ENCODE data around the gene SLC28A3. TPM values are rescaled to one million over a fixed set of nuclear protein-coding genes. Genes with fewer than 3 reads are reported as not detected.

The SLC28A3 gene
- total and polyA plus RNA-seq, 2 experiments from 2014 or later: not detected

DNA sequence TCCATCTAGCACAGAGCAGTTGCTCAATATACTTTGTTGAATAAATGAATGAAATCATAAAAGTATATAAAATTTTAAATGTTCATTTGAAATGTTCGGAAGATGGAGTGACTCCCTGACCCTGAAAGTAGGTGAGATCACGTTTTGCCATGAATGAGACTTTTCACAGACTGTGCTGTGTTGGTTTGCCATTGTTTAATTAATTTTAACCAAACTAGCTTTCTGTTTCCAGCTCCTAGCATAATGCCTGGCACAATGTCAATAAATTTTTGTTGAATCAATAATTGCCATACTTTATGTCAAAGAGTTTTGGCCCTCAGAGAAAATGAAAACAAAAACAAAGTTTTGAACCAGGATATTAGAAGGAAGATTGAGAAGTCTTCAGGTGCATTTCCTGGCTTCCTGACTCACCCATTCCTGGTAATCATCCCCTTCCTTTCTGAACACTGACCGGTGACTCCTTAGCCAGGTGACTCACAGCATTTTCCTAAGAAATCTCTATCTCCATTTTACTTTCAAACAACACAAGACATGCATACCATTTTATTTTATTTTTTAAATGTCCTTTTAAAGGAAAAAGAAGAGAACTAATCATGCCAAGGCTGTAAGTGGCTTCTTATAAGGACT lies 15.1 kb downstream of the SLC28A3 start (continued):
- TF ChIP-seq, protein P1, sequence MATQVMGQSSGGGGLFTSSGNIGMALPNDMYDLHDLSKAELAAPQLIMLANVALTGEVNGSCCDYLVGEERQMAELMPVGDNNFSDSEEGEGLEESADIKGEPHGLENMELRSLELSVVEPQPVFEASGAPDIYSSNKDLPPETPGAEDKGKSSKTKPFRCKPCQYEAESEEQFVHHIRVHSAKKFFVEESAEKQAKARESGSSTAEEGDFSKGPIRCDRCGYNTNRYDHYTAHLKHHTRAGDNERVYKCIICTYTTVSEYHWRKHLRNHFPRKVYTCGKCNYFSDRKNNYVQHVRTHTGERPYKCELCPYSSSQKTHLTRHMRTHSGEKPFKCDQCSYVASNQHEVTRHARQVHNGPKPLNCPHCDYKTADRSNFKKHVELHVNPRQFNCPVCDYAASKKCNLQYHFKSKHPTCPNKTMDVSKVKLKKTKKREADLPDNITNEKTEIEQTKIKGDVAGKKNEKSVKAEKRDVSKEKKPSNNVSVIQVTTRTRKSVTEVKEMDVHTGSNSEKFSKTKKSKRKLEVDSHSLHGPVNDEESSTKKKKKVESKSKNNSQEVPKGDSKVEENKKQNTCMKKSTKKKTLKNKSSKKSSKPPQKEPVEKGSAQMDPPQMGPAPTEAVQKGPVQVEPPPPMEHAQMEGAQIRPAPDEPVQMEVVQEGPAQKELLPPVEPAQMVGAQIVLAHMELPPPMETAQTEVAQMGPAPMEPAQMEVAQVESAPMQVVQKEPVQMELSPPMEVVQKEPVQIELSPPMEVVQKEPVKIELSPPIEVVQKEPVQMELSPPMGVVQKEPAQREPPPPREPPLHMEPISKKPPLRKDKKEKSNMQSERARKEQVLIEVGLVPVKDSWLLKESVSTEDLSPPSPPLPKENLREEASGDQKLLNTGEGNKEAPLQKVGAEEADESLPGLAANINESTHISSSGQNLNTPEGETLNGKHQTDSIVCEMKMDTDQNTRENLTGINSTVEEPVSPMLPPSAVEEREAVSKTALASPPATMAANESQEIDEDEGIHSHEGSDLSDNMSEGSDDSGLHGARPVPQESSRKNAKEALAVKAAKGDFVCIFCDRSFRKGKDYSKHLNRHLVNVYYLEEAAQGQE (IDR thresholded peaks at IDR 0.05; ENCODE audit: unreplicated experiment): no peak
- TF ChIP-seq, protein P2, sequence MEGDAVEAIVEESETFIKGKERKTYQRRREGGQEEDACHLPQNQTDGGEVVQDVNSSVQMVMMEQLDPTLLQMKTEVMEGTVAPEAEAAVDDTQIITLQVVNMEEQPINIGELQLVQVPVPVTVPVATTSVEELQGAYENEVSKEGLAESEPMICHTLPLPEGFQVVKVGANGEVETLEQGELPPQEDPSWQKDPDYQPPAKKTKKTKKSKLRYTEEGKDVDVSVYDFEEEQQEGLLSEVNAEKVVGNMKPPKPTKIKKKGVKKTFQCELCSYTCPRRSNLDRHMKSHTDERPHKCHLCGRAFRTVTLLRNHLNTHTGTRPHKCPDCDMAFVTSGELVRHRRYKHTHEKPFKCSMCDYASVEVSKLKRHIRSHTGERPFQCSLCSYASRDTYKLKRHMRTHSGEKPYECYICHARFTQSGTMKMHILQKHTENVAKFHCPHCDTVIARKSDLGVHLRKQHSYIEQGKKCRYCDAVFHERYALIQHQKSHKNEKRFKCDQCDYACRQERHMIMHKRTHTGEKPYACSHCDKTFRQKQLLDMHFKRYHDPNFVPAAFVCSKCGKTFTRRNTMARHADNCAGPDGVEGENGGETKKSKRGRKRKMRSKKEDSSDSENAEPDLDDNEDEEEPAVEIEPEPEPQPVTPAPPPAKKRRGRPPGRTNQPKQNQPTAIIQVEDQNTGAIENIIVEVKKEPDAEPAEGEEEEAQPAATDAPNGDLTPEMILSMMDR (conservative IDR thresholded peaks at IDR 0.05; ENCODE audit: low read depth in 2 of 2): no peak

GRCh38 chr9:84324811-84325210 lies 15.7 kb downstream of the SLC28A3 start:
- H3K27me3 Mint-ChIP-seq (ENCODE audit: insufficient read depth, low read depth, poor library complexity): peaks cover 2% of the 10 kb centered on the region
- H3F3A ChIP-seq (replicated peaks; ENCODE audit: low read depth): no peaks in the 10 kb centered on the region
- H3K79me2 ChIP-seq (replicated peaks; ENCODE audit: insufficient read depth): no peaks in the 10 kb centered on the region
- H3K4me3 ChIP-seq: no peak overlapping the region
- no peaks in the 10 kb centered on the region for H4K20me1 ChIP-seq (replicated peaks; ENCODE audit: insufficient read depth)
- peaks cover 4% of the 10 kb centered on the region; the same call in 1 of the 2 replicates for H3K36me3 ChIP-seq (ENCODE audit: insufficient read depth)
- H3K27ac ChIP-seq (ENCODE audit: low read depth): no peak overlapping the region
- no peak overlapping the region for H2AFZ ChIP-seq
- no peak overlapping the region for H3K27ac Mint-ChIP-seq
- H3K36me3 Mint-ChIP-seq (ENCODE audit: low read depth): peaks cover 5% of the 10 kb centered on the region; the same call in 2 of the 3 replicates
- no peak overlapping the region for H3K4me2 ChIP-seq
- DNase-seq (ENCODE audit: low spot score) (no peak), ATAC-seq (no peak)
- no peaks in the 10 kb centered on the region for H3K4me1 ChIP-seq (ENCODE audit: insufficient read depth)
- H3K4me3 Mint-ChIP-seq: no peak overlapping the region
- no peaks in the 10 kb centered on the region for H3K27me3 ChIP-seq (ENCODE audit: insufficient read depth)
- 0 out of 2 replicates have a peak, but pooled peaks cover 7% of the 10 kb centered on the region for H3K9me2 ChIP-seq (ENCODE audit: insufficient read depth)
- no peaks in the 10 kb centered on the region for H3K4me1 Mint-ChIP-seq
- peaks cover 15% of the 10 kb centered on the region; the same call in 2 of the 3 replicates for H3K9me3 Mint-ChIP-seq
- TF ChIP-seq, protein P3, sequence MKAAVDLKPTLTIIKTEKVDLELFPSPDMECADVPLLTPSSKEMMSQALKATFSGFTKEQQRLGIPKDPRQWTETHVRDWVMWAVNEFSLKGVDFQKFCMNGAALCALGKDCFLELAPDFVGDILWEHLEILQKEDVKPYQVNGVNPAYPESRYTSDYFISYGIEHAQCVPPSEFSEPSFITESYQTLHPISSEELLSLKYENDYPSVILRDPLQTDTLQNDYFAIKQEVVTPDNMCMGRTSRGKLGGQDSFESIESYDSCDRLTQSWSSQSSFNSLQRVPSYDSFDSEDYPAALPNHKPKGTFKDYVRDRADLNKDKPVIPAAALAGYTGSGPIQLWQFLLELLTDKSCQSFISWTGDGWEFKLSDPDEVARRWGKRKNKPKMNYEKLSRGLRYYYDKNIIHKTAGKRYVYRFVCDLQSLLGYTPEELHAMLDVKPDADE (IDR thresholded peaks at IDR 0.05): no peak
- TF ChIP-seq ZNF114 (CRISPR knock-in tag; IDR thresholded peaks at IDR 0.05) (no peak), CREB1 (CRISPR knock-in tag; IDR thresholded peaks at IDR 0.05; ENCODE audit: low read depth) (no peak), STAT1 (IDR thresholded peaks at IDR 0.05; ENCODE audit: unreplicated experiment) (no peak)
- TF ChIP-seq, protein P2 (conservative IDR thresholded peaks at IDR 0.05; ENCODE audit: low read depth in 2 of 2): no peak
- TF ChIP-seq, protein P4, sequence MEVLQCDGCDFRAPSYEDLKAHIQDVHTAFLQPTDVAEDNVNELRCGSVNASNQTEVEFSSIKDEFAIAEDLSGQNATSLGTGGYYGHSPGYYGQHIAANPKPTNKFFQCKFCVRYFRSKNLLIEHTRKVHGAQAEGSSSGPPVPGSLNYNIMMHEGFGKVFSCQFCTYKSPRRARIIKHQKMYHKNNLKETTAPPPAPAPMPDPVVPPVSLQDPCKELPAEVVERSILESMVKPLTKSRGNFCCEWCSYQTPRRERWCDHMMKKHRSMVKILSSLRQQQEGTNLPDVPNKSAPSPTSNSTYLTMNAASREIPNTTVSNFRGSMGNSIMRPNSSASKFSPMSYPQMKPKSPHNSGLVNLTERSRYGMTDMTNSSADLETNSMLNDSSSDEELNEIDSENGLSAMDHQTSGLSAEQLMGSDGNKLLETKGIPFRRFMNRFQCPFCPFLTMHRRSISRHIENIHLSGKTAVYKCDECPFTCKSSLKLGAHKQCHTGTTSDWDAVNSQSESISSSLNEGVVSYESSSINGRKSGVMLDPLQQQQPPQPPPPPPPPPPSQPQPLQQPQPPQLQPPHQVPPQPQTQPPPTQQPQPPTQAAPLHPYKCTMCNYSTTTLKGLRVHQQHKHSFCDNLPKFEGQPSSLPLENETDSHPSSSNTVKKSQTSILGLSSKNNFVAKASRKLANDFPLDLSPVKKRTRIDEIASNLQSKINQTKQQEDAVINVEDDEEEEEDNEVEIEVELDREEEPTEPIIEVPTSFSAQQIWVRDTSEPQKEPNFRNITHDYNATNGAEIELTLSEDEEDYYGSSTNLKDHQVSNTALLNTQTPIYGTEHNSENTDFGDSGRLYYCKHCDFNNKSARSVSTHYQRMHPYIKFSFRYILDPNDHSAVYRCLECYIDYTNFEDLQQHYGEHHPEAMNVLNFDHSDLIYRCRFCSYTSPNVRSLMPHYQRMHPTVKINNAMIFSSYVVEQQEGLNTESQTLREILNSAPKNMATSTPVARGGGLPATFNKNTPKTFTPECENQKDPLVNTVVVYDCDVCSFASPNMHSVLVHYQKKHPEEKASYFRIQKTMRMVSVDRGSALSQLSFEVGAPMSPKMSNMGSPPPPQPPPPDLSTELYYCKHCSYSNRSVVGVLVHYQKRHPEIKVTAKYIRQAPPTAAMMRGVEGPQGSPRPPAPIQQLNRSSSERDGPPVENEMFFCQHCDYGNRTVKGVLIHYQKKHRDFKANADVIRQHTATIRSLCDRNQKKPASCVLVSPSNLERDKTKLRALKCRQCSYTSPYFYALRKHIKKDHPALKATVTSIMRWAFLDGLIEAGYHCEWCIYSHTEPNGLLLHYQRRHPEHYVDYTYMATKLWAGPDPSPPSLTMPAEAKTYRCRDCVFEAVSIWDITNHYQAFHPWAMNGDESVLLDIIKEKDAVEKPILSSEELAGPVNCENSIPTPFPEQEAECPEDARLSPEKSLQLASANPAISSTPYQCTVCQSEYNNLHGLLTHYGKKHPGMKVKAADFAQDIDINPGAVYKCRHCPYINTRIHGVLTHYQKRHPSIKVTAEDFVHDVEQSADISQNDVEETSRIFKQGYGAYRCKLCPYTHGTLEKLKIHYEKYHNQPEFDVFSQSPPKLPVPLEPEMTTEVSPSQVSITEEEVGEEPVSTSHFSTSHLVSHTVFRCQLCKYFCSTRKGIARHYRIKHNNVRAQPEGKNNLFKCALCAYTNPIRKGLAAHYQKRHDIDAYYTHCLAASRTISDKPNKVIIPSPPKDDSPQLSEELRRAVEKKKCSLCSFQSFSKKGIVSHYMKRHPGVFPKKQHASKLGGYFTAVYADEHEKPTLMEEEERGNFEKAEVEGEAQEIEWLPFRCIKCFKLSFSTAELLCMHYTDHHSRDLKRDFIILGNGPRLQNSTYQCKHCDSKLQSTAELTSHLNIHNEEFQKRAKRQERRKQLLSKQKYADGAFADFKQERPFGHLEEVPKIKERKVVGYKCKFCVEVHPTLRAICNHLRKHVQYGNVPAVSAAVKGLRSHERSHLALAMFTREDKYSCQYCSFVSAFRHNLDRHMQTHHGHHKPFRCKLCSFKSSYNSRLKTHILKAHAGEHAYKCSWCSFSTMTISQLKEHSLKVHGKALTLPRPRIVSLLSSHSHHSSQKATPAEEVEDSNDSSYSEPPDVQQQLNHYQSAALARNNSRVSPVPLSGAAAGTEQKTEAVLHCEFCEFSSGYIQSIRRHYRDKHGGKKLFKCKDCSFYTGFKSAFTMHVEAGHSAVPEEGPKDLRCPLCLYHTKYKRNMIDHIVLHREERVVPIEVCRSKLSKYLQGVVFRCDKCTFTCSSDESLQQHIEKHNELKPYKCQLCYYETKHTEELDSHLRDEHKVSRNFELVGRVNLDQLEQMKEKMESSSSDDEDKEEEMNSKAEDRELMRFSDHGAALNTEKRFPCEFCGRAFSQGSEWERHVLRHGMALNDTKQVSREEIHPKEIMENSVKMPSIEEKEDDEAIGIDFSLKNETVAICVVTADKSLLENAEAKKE (CRISPR knock-in tag; IDR thresholded peaks at IDR 0.05): no peak

All from GM23338 (cell line).